SK-N-SH treated with all-trans-retinoic acid at 6 μM for 48 hours (cell line): ENCODE results near the gene IQCN.

Source experiments
- ATAC-seq: fragments of 200-7000 bp; cut with Tn5 transposase; 3 replicates; pipeline ENCODE4 v1.9.1; 2020; ENCODE audit warnings: mild to moderate bottlenecking, moderate library complexity
- ARNTL ChIP-seq: fragments of 450-650 bp; formaldehyde crosslinking; IDR thresholded peaks from 2 replicates; pipeline ENCODE4 v1.5.0; 2020; ENCODE audit warnings: low read depth, mild to moderate bottlenecking, moderate library complexity, borderline replicate concordance
- BACH2 ChIP-seq: fragments of 250-450 bp; sonication (Bioruptor Pico); IDR thresholded peaks from 2 replicates; pipeline ENCODE4 v1.9.0; 2021; ENCODE audit warnings: mild to moderate bottlenecking, borderline replicate concordance
- CREB5 ChIP-seq: fragments of 250-450 bp; sonication (Bioruptor Pico); IDR thresholded peaks from 2 replicates; pipeline ENCODE4 v1.5.1; 2020; ENCODE audit warnings: low read depth, mild to moderate bottlenecking, moderate library complexity
- CSDC2 ChIP-seq: fragments of 250-450 bp; sonication (Bioruptor Pico); IDR thresholded peaks from 2 replicates; pipeline ENCODE4 v1.5.0; 2020; ENCODE audit warnings: mild to moderate bottlenecking, moderate library complexity
- CSRNP3 ChIP-seq: fragments of 250-450 bp; sonication (Bioruptor Pico); IDR thresholded peaks from 2 replicates; pipeline ENCODE4 v1.5.1; 2021; ENCODE audit warnings: mild to moderate bottlenecking, moderate library complexity
- ESRRG ChIP-seq: fragments of 250-450 bp; sonication (Bioruptor Pico); IDR thresholded peaks from 2 replicates; pipeline ENCODE4 v1.6.1; 2021; ENCODE audit warnings: mild to moderate bottlenecking
- GLIS3 ChIP-seq: fragments of 250-450 bp; sonication (Bioruptor Pico); IDR thresholded peaks from 2 replicates; pipeline ENCODE4 v1.5.0; 2020; ENCODE audit warnings: mild to moderate bottlenecking, moderate library complexity
- ISL1 ChIP-seq: fragments of 250-450 bp; sonication (Bioruptor Pico); IDR thresholded peaks from 2 replicates; pipeline ENCODE4 v2.1.2; 2022; ENCODE audit warnings: mild to moderate bottlenecking, moderate library complexity
- OSR1 ChIP-seq: fragments of 250-450 bp; sonication (Bioruptor Pico); IDR thresholded peaks from 2 replicates; pipeline ENCODE4 v1.8.0; 2022; ENCODE audit warnings: moderate library complexity, mild to moderate bottlenecking, inconsistent platforms
- PATZ1 ChIP-seq: fragments of 250-450 bp; sonication (Bioruptor Pico); IDR thresholded peaks from 2 replicates; pipeline ENCODE4 v1.8.0; 2020; ENCODE audit warnings: mild to moderate bottlenecking, moderate library complexity, borderline replicate concordance
- POU6F1 ChIP-seq: fragments of 250-450 bp; sonication (Bioruptor Pico); IDR thresholded peaks from 2 replicates; pipeline ENCODE4 v1.8.0; 2021; ENCODE audit warnings: low read depth, mild to moderate bottlenecking, moderate library complexity, borderline replicate concordance
- PPARA ChIP-seq: fragments of 250-450 bp; sonication (Bioruptor Pico); IDR thresholded peaks from 2 replicates; pipeline ENCODE4 v1.5.0; 2020; ENCODE audit warnings: mild to moderate bottlenecking, borderline replicate concordance
- RARB ChIP-seq: fragments of 250-450 bp; sonication (Bioruptor Pico); IDR thresholded peaks from 2 replicates; pipeline ENCODE4 v1.8.0; 2021; ENCODE audit warnings: mild to moderate bottlenecking, moderate library complexity
- SNAI2 ChIP-seq: fragments of 250-450 bp; sonication (Bioruptor Pico); IDR thresholded peaks from 2 replicates; pipeline ENCODE4 v1.5.0; 2020; ENCODE audit warnings: mild to moderate bottlenecking, moderate library complexity
- TCF4 ChIP-seq: fragments of 250-450 bp; sonication (Bioruptor Pico); IDR thresholded peaks from 2 replicates; pipeline ENCODE4 v1.8.0; 2021; ENCODE audit warnings: mild to moderate bottlenecking, moderate library complexity, borderline replicate concordance
- TOX ChIP-seq: fragments of 250-450 bp; sonication (Bioruptor Pico); IDR thresholded peaks from 2 replicates; pipeline ENCODE4 v1.8.0; 2021; ENCODE audit warnings: mild to moderate bottlenecking, moderate library complexity, borderline replicate concordance
- TSHZ2 ChIP-seq: fragments of 250-450 bp; sonication (Bioruptor Pico); IDR thresholded peaks from 2 replicates; pipeline ENCODE4 v1.5.0; 2020; ENCODE audit warnings: mild to moderate bottlenecking, moderate library complexity
- ZFP3 ChIP-seq: fragments of 250-450 bp; sonication (Bioruptor Pico); IDR thresholded peaks from 2 replicates; pipeline ENCODE4 v1.5.0; 2020; ENCODE audit warnings: mild to moderate bottlenecking, moderate library complexity
- ZFP30 ChIP-seq: fragments of 450-650 bp; formaldehyde crosslinking; IDR thresholded peaks from 2 replicates; pipeline ENCODE4 v1.5.0; 2022; ENCODE audit warnings: mild to moderate bottlenecking, moderate library complexity
- ZNF565 ChIP-seq: fragments of 450-650 bp; formaldehyde crosslinking; conservative IDR thresholded peaks from 2 replicates; pipeline ENCODE4 v1.5.0; 2020; ENCODE audit warnings: low read depth, mild to moderate bottlenecking, moderate library complexity
- ZNF70 ChIP-seq: fragments of 450-650 bp; formaldehyde crosslinking; IDR thresholded peaks from 2 replicates; pipeline ENCODE4 v1.5.0; 2020; ENCODE audit warnings: mild to moderate bottlenecking, moderate library complexity
- ZNF8 ChIP-seq: fragments of 450-650 bp; formaldehyde crosslinking; IDR thresholded peaks from 2 replicates; pipeline ENCODE4 v1.5.0; 2020; ENCODE audit warnings: mild to moderate bottlenecking, moderate library complexity

Gene IQCN

GRCh38 chr19:18271433-18271841, 2.8 kb downstream of the IQCN start:
- TF ChIP-seq ZNF565 (no peak), BACH2 (CRISPR knock-in tag) (no peak), CSDC2 (CRISPR knock-in tag) (no peak), ISL1 (CRISPR knock-in tag) (no peak), GLIS3 (CRISPR knock-in tag) (no peak), TCF4 (CRISPR knock-in tag) (no peak), ZFP3 (CRISPR knock-in tag) (no peak), SNAI2 (no peak), ZFP30 (no peak), ESRRG (no peak), CREB5 (CRISPR knock-in tag) (no peak)
- no peak for ATAC-seq

GRCh38 chr19:18270326-18270725, 3.9 kb downstream of the IQCN start:
- TF ChIP-seq ZNF70 (CRISPR knock-in tag), result no peak
- no peak for TF ChIP-seq CSRNP3 (CRISPR knock-in tag)
- TF ChIP-seq GLIS3 (CRISPR knock-in tag), result no peak
- no peak for TF ChIP-seq CSDC2 (CRISPR knock-in tag)
- TF ChIP-seq POU6F1 (CRISPR knock-in tag), result no peak
- TF ChIP-seq SNAI2, result no peak
- TF ChIP-seq ZNF8 (CRISPR knock-in tag), result no peak
- no peak for TF ChIP-seq BACH2 (CRISPR knock-in tag)
- no peak for TF ChIP-seq ISL1 (CRISPR knock-in tag)
- TF ChIP-seq ARNTL (CRISPR knock-in tag), result no peak
- TF ChIP-seq OSR1, result no peak
- TF ChIP-seq ZNF565, result no peak
- TF ChIP-seq, all 23 proteins: peak for 0
- ATAC-seq, result no peak

- TF ChIP-seq TCF4 (CRISPR knock-in tag), result no peak
- no peak for TF ChIP-seq ZNF70 (CRISPR knock-in tag)
- no peak for TF ChIP-seq ZNF8 (CRISPR knock-in tag)
- TF ChIP-seq PATZ1 (CRISPR knock-in tag), result no peak
- TF ChIP-seq TSHZ2 (CRISPR knock-in tag), result no peak
- TF ChIP-seq ZFP30, result no peak
- TF ChIP-seq BACH2 (CRISPR knock-in tag), result no peak
- no peak for TF ChIP-seq GLIS3 (CRISPR knock-in tag)
- no peak for TF ChIP-seq PPARA (CRISPR knock-in tag)
- no peak for TF ChIP-seq TOX
- no peak for TF ChIP-seq ESRRG
- TF ChIP-seq RARB (CRISPR knock-in tag), result no peak
- ATAC-seq, result no peak
Observed at GRCh38 chr19:18269070-18269723, 5.1 kb downstream of the IQCN start.
